HCEC 1CT (cell line): ENCODE data around the gene AHCTF1.

Experiments
- DNase-seq: peaks from one replicate; pipeline ENCODE4 v3.0.0-alpha.2; 2017

AHCTF1 gene

GRCh38 chr1:246797597-246797996, 134.2 kb downstream of the AHCTF1 start:
- DNase-seq, result no peak

- DNase-seq, result no peak
Observed at GRCh38 chr1:246797157-246797556, 134.6 kb downstream of the AHCTF1 start.

GRCh38 chr1:246795906-246796694, 135.6 kb downstream of the AHCTF1 start:
- no peak for DNase-seq

GRCh38 chr1:246794828-246795671, 136.7 kb downstream of the AHCTF1 start:
- no peak for DNase-seq

GRCh38 chr1:246794048-246794827, 137.5 kb downstream of the AHCTF1 start:
- DNase-seq, result no peak

GRCh38 chr1:246793356-246793896, 138.3 kb downstream of the AHCTF1 start:
- DNase-seq, result no peak

- DNase-seq, result no peak
Observed at GRCh38 chr1:246792603-246793002, 139.1 kb downstream of the AHCTF1 start.

GRCh38 chr1:246791303-246791918, 140.3 kb downstream of the AHCTF1 start:
- DNase-seq, result no peak

GRCh38 chr1:246790833-246791232, 140.9 kb downstream of the AHCTF1 start:
- no peak for DNase-seq

GRCh38 chr1:246790364-246790763, 141.4 kb downstream of the AHCTF1 start:
- no peak for DNase-seq

- no peak for DNase-seq
Observed at GRCh38 chr1:246789454-246790339, 142.1 kb downstream of the AHCTF1 start.
